GM12872 (cell line): Measurements from ENCODE around the gene MYH11.

Experiments used
- TF ChIP-seq, protein P1 (sequence below): IDR thresholded peaks from 3 replicates; pipeline ENCODE4 v1.5.1; 2011; ENCODE audit warnings: low read depth, mild to moderate bottlenecking, low read length, moderate library complexity; ENCODE audit not compliant: insufficient read depth

The MYH11 gene

DNA sequence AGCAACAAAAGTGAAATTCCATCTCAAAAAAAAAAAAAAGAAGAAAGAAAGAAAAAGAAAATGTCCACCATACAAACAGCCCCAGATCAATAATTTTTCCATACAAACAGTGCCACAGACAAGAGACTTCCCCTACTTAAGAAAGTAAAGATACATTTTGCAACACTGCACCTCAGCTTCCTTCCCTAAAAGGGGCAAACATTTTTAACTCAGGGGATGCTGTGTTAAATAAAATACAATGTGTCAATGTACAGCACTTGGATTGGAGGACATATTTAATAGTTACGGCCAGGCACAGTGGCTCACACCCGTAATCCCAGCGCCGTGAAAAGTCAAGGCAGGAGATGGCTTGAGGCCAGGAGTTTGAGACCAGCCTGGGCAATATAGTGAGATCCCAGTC, 22.3 kb downstream of the MYH11 start:
- TF ChIP-seq, protein P1, sequence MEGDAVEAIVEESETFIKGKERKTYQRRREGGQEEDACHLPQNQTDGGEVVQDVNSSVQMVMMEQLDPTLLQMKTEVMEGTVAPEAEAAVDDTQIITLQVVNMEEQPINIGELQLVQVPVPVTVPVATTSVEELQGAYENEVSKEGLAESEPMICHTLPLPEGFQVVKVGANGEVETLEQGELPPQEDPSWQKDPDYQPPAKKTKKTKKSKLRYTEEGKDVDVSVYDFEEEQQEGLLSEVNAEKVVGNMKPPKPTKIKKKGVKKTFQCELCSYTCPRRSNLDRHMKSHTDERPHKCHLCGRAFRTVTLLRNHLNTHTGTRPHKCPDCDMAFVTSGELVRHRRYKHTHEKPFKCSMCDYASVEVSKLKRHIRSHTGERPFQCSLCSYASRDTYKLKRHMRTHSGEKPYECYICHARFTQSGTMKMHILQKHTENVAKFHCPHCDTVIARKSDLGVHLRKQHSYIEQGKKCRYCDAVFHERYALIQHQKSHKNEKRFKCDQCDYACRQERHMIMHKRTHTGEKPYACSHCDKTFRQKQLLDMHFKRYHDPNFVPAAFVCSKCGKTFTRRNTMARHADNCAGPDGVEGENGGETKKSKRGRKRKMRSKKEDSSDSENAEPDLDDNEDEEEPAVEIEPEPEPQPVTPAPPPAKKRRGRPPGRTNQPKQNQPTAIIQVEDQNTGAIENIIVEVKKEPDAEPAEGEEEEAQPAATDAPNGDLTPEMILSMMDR: no peak

DNA sequence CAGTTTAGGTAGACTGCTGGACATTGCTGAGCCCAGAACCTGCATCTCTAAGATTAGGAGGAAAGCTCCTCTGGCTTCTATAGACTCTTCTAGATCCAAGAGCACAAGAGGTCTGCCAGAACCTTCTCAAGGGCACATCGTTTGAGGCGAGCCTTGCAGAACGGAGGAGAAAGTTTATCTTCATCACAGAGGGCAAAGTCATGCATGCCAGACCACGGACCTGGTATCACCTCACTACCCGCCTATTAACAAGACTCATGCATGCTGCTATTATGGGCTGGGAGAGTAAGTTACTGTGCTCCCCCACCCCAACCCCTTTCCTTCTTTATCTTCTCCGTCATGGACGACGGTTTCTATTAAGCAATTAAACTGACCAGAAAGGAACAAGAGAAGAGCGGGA, 23.3 kb downstream of the MYH11 start:
- TF ChIP-seq, protein P1: no peak

DNA sequence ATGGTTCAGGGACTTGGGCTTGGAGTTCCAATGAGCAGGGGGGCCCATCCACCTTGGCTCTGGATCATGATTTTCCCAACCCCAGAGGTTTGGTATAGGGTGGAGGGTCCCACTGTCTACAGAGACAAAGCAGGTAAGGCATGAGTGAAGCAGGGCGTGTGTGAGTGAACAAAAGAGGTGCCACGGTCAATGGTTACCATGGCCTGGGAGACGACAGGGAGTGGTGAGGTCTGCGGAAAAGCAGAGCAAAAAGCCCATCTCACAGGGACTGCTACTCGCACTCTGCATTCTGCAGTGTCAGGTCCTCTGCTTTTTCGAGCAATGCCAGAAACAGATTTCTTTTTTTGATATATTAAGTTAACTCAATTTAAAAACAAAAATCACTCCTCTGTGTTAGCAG, 24.6 kb downstream of the MYH11 start:
- TF ChIP-seq, protein P1: no peak

DNA sequence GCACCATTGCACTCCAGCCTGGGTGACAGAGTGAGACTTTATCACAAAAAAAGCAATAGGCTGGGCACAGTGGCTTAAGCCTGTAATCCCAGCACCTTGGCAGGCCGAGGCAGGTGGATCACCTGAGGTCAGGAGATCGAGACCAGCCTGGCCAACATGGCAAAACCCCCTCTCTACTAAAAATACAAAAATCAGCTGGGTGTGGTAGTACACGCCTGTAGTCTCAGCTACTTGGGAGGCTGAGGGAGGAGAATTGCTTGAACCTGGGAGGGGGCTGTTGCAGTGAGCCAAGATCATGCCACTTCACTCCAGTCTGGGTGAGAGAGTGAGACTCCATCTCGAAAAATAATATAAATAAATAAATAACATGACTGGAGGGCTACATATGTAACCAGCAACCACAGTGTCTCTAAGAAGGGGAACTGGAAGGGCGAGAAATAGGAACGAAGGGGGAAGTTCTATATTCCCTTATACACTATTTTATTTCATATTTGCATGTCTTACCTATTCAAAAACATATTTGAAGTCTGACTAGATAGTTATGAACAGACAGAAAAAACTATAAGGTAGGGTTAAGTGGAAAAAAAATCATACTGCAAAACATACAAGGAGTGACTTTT, 25.9 kb downstream of the MYH11 start:
- TF ChIP-seq, protein P1: no peak

DNA sequence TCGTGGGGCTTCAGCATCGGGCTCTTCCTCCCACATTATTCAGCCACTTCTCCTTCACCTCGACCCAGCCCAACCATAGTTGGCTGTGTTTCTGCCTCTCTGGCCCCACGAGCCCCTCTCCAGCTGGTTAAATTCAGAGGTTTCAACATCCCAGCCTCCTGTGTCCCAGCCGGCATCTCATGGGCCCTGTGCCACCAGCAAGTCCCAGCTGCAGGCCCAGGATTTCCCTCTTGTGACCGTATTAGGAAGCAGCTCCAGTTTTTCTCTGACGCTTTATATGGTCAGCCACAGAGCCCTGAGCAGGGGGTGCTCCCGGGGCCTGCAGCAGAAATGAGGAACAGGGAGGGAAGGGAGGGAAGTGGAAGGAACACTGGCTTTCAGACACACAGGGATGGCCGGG, 27.4 kb downstream of the MYH11 start:
- TF ChIP-seq, protein P1: no peak

DNA sequence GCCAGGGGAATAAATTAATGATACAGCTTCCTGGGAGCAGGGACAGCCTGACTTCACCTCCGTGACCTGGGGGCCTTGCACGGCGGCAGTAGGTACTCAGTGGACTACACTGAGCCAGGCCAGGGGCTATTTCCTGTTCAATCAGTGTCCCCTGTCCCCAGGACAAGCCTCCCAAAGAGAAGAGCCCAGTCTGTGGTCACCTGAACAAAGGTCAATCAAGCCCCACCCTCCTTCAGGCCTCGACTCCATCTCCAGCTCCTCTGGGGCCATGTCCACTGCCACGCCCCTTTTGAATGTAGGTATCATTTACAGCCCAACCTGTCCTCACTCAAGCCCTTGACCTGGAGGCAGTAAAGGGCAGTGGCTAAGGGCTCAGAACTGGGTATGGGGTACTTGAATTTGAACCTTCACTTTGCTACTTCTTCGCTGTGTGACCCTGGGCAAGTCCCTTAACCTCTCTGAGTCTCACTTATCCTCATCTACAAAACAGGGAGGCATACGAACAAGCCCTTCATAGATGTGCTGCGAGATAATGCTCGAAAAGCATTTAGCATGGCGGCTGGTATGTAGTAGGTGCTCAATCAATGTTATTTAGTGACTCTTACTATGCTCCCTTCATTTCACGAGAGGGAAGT, 29.0 kb downstream of the MYH11 start:
- TF ChIP-seq, protein P1: no peak

DNA sequence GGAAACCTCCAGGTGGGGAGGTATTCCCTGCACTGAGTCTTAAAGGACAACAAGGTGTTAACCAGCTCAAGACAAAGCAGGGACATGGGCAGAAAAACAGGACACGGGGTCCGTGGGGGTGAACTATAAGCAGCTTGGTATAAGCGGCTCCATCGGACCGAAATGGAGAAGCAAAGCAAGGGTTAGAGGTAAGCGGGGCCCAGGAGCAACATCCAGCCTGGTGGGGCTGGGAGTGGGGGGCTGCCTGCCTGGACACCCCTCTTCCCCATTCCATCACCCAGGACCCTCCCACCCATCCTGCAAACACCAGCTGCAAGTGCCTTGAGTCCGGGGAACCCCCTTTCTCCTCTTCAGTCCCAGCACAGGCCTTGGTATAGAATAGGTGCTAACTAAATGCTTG, 29.5 kb downstream of the MYH11 start:
- TF ChIP-seq, protein P1: no peak
